ENCODE data around the gene RND2. TPM values are rescaled to one million over a fixed set of nuclear protein-coding genes. Genes with fewer than 3 reads are reported as not detected.
"Not testable (repeated sequence)": the region's sequence is repeated elsewhere in the genome, so short reads cannot be mapped to it uniquely, and the experiment has no call there.

Gene RND2
- total RNA-seq, 2 donors from 2014 or later = 1.6 to 4.3 TPM

DNA sequence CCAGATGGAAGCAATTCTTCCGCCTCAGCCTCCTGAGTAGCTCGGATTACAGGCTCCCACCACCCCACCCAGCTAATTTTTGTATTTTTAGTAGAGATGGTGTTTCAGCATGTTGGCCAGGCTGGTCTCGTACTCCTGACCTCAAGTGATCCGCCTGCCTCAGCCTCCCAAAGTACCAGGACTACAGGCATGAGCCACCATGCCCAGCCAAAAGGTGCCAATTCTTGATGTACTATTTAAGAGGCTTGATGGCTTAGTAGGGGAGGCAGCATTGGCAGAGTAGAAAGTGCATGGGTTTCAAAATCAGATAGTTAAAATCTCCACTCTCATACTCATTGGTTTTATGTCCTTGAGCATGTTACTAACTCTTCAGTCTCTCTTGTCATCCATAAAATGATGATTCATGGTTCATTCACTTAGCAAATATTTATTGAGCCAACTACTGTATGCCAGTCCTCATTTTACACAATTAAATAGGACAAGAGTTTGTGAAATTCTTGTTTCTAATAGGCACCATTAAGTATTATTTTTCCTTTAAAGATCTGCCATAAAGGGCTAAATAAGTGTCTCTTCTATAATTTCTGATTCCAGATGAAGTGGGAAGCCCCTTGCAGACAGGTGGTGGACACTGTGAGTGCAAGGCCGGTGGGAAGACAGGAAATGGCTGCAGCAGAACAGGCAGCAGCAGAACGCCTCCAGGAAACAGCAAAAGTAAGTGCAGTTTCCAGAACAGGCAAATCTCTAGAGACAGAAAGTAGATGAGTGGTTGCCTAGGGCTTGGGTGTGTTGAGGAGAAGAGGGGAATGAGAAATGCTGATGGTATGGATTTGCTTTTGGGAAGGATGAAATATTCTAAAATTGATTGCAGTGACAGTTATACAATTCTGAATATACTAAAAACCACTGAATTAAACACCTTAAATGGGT lies 35.0 kb upstream of the RND2 start:
- H3K27me3 ChIP-seq (replicated peaks; ENCODE audit: insufficient read depth) = no peaks in the 10 kb centered on the region
- H3K27ac ChIP-seq = peak overlapping the region; percentile 50 to 95
- peaks cover 13 to 29% of the 10 kb centered on the region in 2 donors for H3K36me3 ChIP-seq
- intact Hi-C loops (cut with DNase I) = no loop called here
- peaks cover 12% of the 10 kb centered on the region for H3K4me1 ChIP-seq (replicated peaks)
- TF ChIP-seq, protein P1, sequence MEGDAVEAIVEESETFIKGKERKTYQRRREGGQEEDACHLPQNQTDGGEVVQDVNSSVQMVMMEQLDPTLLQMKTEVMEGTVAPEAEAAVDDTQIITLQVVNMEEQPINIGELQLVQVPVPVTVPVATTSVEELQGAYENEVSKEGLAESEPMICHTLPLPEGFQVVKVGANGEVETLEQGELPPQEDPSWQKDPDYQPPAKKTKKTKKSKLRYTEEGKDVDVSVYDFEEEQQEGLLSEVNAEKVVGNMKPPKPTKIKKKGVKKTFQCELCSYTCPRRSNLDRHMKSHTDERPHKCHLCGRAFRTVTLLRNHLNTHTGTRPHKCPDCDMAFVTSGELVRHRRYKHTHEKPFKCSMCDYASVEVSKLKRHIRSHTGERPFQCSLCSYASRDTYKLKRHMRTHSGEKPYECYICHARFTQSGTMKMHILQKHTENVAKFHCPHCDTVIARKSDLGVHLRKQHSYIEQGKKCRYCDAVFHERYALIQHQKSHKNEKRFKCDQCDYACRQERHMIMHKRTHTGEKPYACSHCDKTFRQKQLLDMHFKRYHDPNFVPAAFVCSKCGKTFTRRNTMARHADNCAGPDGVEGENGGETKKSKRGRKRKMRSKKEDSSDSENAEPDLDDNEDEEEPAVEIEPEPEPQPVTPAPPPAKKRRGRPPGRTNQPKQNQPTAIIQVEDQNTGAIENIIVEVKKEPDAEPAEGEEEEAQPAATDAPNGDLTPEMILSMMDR (IDR thresholded peaks at IDR 0.05) = no peak
- peak; percentile 67 for TF ChIP-seq POLR2AphosphoS5 (IDR thresholded peaks at IDR 0.05)
- H3K9me3 ChIP-seq = no peaks in the 10 kb centered on the region
- 76% methylated on average over 6 of the region's 6 CpGs for WGBS
- no peak for DNase-seq (ENCODE audit: low spot score)
- H3K4me3 ChIP-seq = no peak overlapping the region

DNA sequence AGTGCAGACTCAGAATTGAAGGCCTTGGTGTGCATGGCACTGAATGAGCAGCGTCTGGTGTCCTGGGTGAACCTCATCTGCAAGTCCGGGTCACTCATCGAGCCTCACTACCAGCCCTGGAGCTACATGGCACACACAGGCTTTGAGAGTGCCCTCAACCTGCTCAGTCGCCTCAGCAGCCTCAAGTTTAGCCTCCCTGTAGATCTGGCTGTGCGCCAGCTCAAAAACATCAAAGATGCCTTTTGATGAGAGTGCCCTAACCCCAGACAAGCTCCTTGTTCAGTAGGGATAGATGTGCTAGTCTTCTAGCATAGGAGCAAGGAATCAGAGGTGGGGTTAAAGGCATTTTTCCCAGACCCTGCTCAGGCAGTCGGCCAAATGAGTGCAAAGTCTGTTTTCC lies 33.6 kb upstream of the RND2 start:
- 97% methylated on average over 6 of the region's 6 CpGs for WGBS
- intact Hi-C loops (cut with DNase I) = no loop called here

DNA sequence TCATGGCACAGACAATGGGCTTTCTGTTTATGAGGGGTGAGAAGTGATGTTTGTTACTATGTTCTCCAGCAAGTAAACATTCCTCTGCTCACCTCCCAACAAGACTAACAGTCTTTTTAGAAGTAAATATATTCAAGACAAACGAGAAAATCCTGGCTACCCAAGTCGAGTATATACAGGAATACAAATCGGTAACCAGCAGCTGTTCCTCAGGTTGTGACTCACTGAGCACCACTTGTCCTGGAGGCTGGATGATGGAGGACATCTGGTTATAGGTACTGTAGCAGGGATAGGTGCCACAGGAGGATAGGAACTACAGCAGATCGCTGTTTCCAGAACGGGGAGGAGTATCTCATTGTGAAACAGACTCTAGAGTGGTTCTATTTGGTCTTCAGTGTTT lies 32.2 kb upstream of the RND2 start:
- Histone ChIP-seq H3K9me3 (no peaks in the 10 kb centered on the region), H3K27ac (peak overlapping the region in 1 of 2 donors; percentile 57), H3K27me3 (replicated peaks; ENCODE audit: insufficient read depth) (no peaks in the 10 kb centered on the region), H3K4me3 (no peak overlapping the region), H3K4me1 (replicated peaks) (peaks cover 5% of the 10 kb centered on the region), H3K36me3 (peaks cover 13 to 29% of the 10 kb centered on the region in 2 donors)
- WGBS = 72% methylated on average over 5 of the region's 5 CpGs
- intact Hi-C loops (cut with DNase I) = no loop called here
- DNase-seq (ENCODE audit: low spot score) = peak; percentile 36
- TF ChIP-seq POLR2AphosphoS5 (IDR thresholded peaks at IDR 0.05) = peak; percentile 73
- TF ChIP-seq, protein P1 (IDR thresholded peaks at IDR 0.05) = no peak

More for the DNA sequence above, 33.6 kb upstream of the RND2 start:
- Histone ChIP-seq H3K4me3 (no peak overlapping the region), H3K36me3 (peaks cover 13 to 29% of the 10 kb centered on the region in 2 donors), H3K27ac (no peak overlapping the region), H3K4me1 (replicated peaks) (peaks cover 11% of the 10 kb centered on the region), H3K27me3 (replicated peaks; ENCODE audit: insufficient read depth) (no peaks in the 10 kb centered on the region), H3K9me3 (no peaks in the 10 kb centered on the region)
- no peak for DNase-seq (ENCODE audit: low spot score)
- TF ChIP-seq POLR2A (IDR thresholded peaks at IDR 0.05) = no peak
- TF ChIP-seq, protein P1 (IDR thresholded peaks at IDR 0.05) = no peak
- no peak for TF ChIP-seq POLR2AphosphoS5 (IDR thresholded peaks at IDR 0.05)

DNA sequence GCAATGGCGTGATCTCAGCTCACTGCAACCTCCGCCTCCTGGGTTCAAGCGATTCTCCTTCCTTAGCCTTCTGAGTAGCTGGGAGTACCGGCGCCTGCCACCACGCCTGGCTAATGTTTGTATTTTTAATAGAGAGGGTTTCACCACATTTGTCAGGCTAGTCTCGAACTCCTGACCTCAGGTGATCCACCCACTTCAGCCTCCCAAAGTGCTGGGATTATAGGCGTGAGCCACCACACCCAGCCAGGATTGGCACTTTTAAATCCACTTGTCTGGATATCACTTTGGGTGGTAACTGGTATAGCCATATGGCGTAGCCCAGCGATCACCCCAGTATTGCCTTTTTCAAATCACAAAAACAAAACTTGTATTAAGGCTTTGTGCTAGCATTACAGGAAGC lies 31.1 kb upstream of the RND2 start:
- DNase-seq (ENCODE audit: low spot score); H3K4me1 ChIP-seq (replicated peaks); H3K4me3 ChIP-seq; H3K27me3 ChIP-seq (replicated peaks; ENCODE audit: insufficient read depth); H3K9me3 ChIP-seq; intact Hi-C loops (cut with DNase I): not testable (repeated sequence)
- Histone ChIP-seq H3K36me3 (peaks cover 13 to 23% of the 10 kb centered on the region in 2 donors), H3K27ac (peak overlapping the region in 1 of 2 donors; percentile 57)
- WGBS = 86% methylated on average over 10 of the region's 10 CpGs

DNA sequence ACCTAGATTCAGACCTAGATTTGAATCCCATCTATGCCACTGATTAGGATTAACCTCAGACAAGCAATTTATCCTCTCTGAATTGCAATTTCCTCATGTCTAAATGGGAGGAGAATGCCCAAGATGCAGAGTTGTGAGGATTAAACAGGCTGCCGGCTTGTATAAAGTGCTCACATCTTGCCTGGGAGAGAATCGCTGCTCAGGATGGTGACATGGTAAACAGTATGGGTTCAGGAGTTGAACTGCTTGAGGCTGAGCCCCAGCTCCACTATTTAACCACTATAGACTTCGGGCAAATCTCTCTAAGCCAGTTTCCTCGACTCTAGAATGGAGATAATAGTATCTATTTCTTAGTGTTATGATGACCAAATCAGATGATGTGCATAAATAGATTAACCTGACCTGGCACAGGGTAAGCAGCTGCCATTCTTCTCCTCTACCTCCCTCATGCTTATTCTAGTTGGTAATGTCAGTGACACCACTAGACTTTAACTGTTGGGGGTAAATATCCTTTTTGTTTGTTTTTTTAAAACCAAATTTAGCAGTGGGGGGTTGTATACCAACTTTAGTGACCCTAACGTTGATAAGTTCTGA lies 27.5 kb upstream of the RND2 start:
- Histone ChIP-seq H3K27ac (peak overlapping the region; percentile 72 to 81), H3K4me3 (no peak overlapping the region), H3K36me3 (peaks cover 0 to 5% of the 10 kb centered on the region in 2 donors), H3K4me1 (replicated peaks) (no peaks in the 10 kb centered on the region), H3K9me3 (no peaks in the 10 kb centered on the region), H3K27me3 (replicated peaks; ENCODE audit: insufficient read depth) (no peaks in the 10 kb centered on the region)
- no peak for DNase-seq (ENCODE audit: low spot score)
- 21% methylated on average over 5 of the region's 5 CpGs for WGBS
- intact Hi-C loops (cut with DNase I) = loop anchor here (5.0 kb wide), 1 partner anchor 150 kb away; no protein-coding TSS in a partner anchor
- TF ChIP-seq POLR2A (IDR thresholded peaks at IDR 0.05) = no peak
- TF ChIP-seq, protein P1 (IDR thresholded peaks at IDR 0.05) = no peak
- no peak for TF ChIP-seq POLR2AphosphoS5 (IDR thresholded peaks at IDR 0.05)
